Neutrophil (primary cell): ENCODE results near the gene SPDEF.

Source experiments
- H3K27ac ChIP-seq: fragments of 200-600 bp; sonication (generic); 2 replicates; pipeline ENCODE4 v1.5.1; 2016; ENCODE audit warnings: mild to moderate bottlenecking, moderate library complexity
- H3K27me3 ChIP-seq: fragments of 200-600 bp; sonication (generic); 2 replicates; pipeline ENCODE4 v1.6.0; 2016; ENCODE audit warnings: mild to moderate bottlenecking
- H3K36me3 ChIP-seq: fragments of 200-600 bp; sonication (generic); 2 replicates; pipeline ENCODE4 v1.5.1; 2017
- H3K4me1 ChIP-seq, 2 experiments: fragments of 200-600 bp in 1 of 2; sonication (generic) in 1 of 2; 1 replicate in 1 of 2; 2 replicates in 1 of 2; pipeline versions ENCODE4 v1.5.1 to v1.6.1; 2013 to 2016; ENCODE audit warnings: low read depth in 1 of 2, low read length in 1 of 2, mild to moderate bottlenecking in 1 of 2, moderate library complexity in 1 of 2; ENCODE audit not compliant: control insufficient read depth in 1 of 2, insufficient read depth in 1 of 2
- H3K4me3 ChIP-seq, 2 experiments: fragments of 200-600 bp in 1 of 2; sonication (generic) in 1 of 2; 1 replicate in 1 of 2; 2 replicates in 1 of 2; pipeline ENCODE4 v1.5.1; 2013 to 2016; ENCODE audit warnings: low read depth in 1 of 2, low read length in 1 of 2, mild to moderate bottlenecking in 1 of 2, moderate library complexity in 1 of 2
- H3K9me3 ChIP-seq: fragments of 200-600 bp; sonication (generic); 2 replicates; pipeline ENCODE4 v1.5.1; 2016
- TF ChIP-seq, protein P1 (sequence below): fragments of 200-600 bp; sonication (generic); IDR thresholded peaks from 2 replicates; pipeline ENCODE4 v1.5.1; 2016; ENCODE audit warnings: antibody characterized with exemption

Gene SPDEF

DNA sequence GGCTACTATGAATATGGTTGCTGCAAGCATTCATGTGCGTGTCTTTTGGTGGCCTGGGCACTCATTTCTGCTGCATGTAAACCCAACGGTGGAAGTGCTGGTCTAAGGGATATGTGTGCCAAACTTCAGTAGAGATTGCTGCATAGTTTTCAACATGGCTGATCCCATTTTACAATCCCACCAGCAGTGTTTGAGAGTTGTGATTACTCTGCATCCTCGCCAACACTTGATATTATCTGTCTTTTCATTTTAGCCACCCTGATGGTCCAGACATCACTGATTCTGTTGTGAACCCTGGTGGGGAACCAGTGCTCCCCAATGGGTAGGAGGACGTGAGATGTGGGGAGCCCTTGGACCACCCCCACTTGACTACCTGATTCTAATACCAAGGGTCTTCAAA is 62.8 kb downstream of the SPDEF start:
- Histone ChIP-seq H3K4me3 (no peak overlapping the region), H3K36me3 (no peaks in the 10 kb centered on the region), H3K27ac (no peak overlapping the region), H3K9me3 (no peaks in the 10 kb centered on the region), H3K4me1 (no peaks in the 10 kb centered on the region), H3K27me3 (no peaks in the 10 kb centered on the region)
- TF ChIP-seq, protein P1, sequence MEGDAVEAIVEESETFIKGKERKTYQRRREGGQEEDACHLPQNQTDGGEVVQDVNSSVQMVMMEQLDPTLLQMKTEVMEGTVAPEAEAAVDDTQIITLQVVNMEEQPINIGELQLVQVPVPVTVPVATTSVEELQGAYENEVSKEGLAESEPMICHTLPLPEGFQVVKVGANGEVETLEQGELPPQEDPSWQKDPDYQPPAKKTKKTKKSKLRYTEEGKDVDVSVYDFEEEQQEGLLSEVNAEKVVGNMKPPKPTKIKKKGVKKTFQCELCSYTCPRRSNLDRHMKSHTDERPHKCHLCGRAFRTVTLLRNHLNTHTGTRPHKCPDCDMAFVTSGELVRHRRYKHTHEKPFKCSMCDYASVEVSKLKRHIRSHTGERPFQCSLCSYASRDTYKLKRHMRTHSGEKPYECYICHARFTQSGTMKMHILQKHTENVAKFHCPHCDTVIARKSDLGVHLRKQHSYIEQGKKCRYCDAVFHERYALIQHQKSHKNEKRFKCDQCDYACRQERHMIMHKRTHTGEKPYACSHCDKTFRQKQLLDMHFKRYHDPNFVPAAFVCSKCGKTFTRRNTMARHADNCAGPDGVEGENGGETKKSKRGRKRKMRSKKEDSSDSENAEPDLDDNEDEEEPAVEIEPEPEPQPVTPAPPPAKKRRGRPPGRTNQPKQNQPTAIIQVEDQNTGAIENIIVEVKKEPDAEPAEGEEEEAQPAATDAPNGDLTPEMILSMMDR, result no peak

DNA sequence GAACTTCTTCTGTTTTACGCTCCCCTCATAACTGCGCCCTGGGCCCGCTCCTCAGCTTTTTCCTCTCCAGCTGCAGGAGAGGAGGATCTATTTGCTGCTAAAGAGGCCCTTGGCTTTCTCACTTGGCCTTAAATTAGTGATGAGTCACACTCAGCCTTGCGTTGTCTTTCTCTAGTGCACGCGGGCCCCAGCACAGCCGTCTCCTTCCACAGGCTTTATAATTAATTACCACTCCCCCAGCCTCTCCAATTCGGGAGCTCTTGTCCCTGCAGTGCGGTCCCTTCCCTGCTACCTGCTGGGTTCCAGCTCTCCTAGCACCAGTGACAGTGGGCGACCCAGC is 65.1 kb downstream of the SPDEF start:
- Histone ChIP-seq H3K4me3 (no peak overlapping the region), H3K4me1 (no peaks in the 10 kb centered on the region), H3K27me3 (no peaks in the 10 kb centered on the region), H3K9me3 (no peaks in the 10 kb centered on the region), H3K27ac (no peak overlapping the region), H3K36me3 (no peaks in the 10 kb centered on the region)
- TF ChIP-seq, protein P1, result no peak

DNA sequence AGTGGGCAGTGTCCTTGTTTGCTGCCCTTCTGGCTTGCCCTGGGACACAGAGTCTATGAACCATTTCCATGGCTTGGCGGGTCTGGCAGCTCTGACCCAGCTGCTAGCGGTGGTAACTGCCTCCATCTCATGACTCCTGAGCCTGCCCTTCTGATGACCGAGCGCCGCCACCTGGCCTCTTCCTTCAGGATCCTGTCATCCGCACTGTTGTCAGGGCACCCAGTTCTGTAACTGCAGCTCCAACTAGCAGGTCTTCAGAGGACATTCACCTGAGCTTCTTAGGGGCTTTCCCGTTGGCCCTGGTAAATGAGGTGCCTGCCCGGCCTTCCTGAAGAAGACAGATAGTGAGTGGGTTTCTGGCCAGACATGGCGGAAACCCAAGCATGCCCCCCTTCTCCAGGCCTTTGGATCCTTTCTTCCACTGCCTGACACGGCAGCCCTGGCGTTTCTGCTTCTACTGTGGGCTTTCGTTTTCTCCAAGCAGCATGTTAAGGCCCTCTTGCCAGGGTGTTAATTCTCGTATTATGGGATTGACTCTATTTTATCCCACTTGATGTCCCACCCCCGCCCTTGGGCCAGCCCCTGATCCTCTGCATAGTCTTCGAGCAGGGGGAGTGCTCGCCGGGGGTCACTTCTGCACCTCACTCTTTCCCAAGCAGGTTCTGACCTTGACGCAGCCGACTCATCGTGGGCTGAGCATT is 65.6 kb downstream of the SPDEF start:
- no peak overlapping the region for H3K4me3 ChIP-seq

DNA sequence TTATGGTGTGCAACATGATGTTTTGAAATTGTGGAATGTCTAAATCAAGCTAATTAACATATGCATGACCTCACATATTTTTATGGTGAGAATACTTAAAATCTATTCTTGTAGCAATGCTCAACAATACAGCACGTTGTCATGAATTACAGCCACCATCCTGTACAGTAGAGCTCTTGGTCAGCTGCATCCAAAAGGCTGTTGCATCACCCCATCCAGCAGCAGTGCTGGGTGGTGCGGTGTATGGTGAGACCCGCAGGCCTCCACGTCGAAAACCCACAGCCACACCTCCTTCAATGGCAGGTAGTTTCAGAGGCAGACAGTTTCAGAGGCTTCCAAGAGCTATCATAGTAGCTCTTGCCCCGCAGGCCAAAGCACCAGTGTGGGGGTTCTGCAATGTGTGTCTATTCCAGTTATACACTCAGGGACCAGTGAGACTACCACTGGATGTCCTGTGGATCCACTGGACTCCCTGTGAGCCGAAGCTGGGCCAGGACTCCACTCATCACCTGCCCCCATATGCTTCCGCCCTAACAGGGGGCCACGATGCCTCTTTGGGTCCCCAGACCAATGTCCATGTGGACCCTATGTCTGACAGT is 66.8 kb downstream of the SPDEF start:
- H3K27ac ChIP-seq, result no peak overlapping the region
- H3K4me1 ChIP-seq, result no peaks in the 10 kb centered on the region
- no peaks in the 10 kb centered on the region for H3K27me3 ChIP-seq
- H3K4me3 ChIP-seq, result no peak overlapping the region
- TF ChIP-seq, protein P1, result no peak
- no peaks in the 10 kb centered on the region for H3K36me3 ChIP-seq
- H3K9me3 ChIP-seq, result no peaks in the 10 kb centered on the region

More for the DNA sequence above, 65.6 kb downstream of the SPDEF start:
- no peaks in the 10 kb centered on the region for H3K36me3 ChIP-seq
- no peaks in the 10 kb centered on the region for H3K4me1 ChIP-seq
- no peaks in the 10 kb centered on the region for H3K27me3 ChIP-seq
- H3K27ac ChIP-seq, result no peak overlapping the region
- TF ChIP-seq, protein P1, result no peak
- H3K9me3 ChIP-seq, result no peaks in the 10 kb centered on the region
